Activated T-cell treated with anti-CD3 and anti-CD28 coated beads, Interleukin-2, amount 50 U/mL, for 1 hour (primary cell): ENCODE results near the gene CPSF3.

Source experiments
- DNase-seq: peaks from one replicate; pipeline ENCODE4 v3.0.0-alpha.2; 2020

Gene CPSF3

GRCh38 chr2:9422321-9423099 lies 944 bp upstream of the CPSF3 start:
- DNase-seq: peak; percentile 59

DNA sequence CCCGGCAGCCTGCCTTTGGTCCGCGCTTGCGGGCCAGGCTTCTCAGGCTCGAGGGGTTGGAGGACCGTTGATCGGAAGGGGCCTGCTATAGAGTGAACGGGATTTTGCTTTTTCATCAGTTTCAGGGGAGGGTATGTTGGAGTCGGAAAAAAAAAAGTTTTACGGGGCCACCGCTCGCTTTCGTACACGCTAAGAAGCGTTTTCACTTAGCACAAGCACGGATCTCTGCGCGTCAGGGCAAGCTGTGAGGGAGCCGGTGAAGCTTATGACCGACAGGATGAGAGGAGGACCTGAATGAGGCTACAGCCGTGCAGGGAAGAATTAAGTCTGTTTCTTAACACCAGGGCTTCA lies 443 bp downstream of the CPSF3 start:
- no peak for DNase-seq

- no peak for DNase-seq
Observed at GRCh38 chr2:9424447-9425164, 1.2 kb downstream of the CPSF3 start.

DNA sequence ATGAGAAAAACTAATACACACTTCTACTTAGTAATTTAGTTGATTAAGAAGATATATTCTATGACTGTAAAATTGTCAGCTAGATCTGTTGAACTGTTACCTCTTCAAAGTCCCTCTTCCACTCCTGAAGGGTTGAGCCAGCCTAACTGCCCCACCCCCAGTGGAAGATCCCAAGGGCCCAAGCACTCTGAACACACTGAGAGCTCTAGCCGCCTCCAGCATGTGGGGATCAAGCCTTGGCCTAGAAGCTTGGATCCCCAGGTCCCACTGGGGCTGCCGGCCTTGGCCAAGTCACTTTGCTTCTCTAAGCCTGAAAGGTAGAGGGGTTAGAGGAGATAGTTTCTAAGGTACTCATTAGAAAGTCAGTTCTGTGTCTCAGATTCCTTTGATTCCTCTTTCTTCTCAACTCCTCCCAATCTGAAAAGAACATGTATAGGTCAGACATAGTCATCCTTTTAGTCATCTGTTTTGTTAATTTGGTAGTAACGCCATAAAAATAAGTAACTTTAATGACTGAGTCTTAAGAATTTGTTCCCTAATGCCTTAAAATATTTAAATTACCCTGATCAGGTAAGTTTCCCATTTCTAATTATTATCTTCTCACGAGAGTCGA lies 5.6 kb downstream of the CPSF3 start:
- DNase-seq: no peak

DNA sequence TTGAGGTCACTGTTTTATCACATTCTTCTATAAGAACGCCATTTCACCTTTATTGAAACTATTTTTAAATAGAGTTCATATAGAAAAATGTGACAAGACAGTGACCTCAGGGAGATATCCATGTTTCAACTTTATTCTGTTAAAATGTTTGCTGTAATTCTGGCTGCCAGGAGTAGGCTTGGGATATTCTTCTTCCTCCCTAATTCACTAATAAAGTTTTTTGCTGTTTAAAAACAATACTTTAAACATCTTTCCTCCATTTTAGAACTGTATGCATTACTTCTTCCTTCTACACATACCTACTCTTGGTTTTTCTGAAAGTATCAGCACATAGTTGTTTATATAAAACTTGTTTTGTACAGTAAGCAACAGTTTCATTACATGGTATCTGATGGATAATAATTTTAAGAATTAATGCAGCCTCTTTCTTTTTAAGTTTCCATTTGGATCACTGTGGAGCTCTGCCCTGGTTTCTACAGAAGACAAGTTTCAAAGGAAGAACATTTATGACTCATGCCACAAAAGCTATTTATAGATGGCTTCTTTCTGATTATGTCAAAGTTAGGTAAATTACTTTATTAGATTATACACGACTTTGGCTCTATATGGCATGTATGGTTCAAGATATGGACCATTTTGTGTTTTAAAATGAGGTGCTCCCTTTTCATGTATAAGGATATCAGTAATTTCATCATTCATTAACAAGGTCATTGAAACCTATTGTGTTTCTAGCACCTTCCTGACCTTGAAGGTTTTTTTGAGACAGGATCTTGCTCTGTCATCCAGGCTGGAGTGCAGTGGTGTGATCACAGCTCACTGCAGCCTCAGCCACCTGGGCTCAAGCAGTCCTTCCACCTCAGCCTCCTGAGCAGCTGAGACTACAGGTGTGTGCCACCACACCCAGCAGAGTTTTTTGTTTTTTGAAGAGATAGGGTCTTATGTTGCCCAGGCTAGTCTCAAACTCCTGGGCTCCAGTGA lies 7.2 kb downstream of the CPSF3 start:
- DNase-seq: no peak

DNA sequence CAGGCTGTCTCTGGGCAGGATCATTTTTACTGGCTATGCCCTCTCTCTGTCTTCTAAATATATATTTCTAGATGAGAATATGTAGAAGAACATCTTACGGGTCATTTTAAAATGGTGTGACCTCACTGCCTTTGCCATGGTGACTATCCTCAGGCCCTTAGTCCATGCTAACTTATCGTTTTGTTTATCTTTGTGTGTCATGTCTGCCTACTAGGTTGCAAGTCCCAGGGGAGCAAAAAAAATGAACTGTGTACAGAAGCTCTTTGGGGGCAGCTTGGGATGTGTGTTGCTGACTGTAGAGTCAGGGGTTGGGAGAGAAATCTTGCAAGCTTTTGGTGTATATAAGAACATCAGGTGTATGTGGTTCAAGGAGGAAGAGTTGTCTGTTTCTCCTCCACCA lies 11.0 kb downstream of the CPSF3 start:
- no peak for DNase-seq

- no peak for DNase-seq
Observed at GRCh38 chr2:9439536-9439935, 16.1 kb downstream of the CPSF3 start.

GRCh38 chr2:9440058-9440727 lies 16.7 kb downstream of the CPSF3 start:
- no peak for DNase-seq

DNA sequence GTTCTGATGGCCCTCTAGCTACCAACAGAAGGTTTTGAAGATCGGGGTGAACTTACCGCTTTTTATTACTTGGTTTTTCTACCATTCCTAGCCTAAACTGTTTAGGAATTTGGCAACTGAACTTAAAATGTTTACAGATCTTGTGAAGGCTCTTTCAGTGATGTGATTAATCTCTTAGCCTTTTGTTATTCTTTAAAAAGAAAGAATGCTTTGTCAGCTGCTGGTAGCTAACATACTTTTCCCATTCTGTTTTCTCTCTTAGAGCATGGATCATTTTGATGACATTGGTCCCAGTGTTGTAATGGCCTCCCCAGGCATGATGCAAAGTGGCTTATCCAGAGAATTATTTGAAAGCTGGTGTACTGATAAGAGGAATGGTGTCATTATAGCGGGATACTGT lies 18.1 kb downstream of the CPSF3 start:
- DNase-seq: no peak

DNA sequence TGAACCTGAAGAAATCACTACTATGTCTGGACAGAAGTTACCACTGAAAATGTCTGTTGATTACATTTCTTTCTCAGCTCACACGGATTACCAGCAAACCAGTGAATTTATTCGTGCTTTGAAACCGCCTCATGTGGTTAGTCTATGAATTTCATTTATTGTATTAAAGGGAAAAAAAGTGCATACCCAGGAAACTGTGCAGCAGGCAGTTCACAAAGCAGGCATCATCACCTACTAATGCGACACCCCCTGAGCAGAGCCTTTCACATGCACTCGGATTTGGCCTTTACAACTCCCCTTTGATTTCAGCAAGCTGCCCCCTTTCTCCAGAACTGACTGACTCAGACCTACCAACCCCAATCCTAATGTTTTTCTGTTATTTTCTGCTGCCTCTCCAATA lies 20.1 kb downstream of the CPSF3 start:
- DNase-seq: no peak

DNA sequence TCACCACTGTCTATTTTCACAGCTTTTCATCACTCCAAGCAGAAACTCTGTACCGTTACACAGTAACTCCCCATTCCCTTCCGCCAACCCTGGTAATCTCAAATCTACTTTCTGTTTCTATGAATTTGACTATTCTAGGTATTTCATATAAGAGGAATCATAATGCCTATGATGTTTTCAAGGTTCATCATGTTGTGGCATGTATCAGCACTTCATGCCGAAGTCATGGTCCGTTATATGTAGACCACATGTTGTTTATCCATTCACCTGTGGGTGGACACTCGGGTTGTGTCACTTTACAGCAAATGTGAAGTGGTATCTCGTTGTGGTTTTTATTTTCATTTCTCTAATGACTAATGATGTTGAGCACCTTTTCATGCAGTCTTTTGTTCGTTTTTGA lies 21.6 kb downstream of the CPSF3 start:
- DNase-seq: no peak

GRCh38 chr2:9451231-9451630 lies 27.8 kb downstream of the CPSF3 start:
- no peak for DNase-seq

DNA sequence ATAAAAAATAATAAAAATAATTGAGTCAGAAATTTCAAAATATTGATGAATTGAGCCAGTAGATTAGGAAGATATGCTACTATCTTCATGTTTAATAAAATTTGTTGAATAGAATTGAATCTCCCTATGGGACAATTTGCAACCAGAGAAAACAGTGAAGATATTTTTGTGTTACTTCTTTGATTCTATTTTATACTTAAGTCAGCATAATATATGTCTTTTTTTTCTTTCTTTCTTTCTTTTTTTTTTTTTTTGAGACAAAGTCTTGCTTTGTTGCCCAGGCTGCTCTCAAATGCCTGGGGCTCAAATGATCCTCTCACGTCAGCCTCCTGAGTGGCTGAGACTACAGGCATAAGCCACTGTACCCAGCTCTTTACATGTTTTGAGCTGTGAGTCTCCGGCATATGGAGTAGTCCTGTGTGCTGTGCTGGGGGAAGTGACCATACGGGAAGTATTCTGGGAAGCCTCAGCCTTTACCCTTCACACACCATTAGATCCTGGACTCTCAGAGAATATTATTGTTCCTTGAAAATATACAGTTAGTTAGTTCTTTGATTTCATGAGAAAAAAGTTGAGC lies 37.1 kb downstream of the CPSF3 start:
- DNase-seq: no peak

DNA sequence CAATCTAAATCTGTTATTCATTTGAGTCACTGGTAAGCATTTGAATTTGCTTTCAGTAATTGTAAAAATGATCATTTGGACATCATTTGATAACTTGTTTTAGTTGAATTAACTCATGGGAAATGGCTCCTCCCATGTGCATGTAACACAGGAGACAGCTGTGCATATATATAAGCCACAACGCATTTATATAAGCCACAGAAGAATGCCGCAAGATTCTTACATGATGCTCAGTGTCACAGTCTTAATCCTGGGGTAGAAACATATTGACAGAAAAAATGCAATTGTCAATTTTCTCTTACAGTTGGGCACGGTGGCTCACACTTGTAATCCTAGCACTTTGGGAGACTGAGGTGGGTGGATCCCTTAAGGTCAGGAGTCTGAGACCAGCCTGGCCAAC lies 37.6 kb downstream of the CPSF3 start:
- DNase-seq: no peak

- no peak for DNase-seq
Observed at GRCh38 chr2:9462313-9462712, 38.9 kb downstream of the CPSF3 start.

DNA sequence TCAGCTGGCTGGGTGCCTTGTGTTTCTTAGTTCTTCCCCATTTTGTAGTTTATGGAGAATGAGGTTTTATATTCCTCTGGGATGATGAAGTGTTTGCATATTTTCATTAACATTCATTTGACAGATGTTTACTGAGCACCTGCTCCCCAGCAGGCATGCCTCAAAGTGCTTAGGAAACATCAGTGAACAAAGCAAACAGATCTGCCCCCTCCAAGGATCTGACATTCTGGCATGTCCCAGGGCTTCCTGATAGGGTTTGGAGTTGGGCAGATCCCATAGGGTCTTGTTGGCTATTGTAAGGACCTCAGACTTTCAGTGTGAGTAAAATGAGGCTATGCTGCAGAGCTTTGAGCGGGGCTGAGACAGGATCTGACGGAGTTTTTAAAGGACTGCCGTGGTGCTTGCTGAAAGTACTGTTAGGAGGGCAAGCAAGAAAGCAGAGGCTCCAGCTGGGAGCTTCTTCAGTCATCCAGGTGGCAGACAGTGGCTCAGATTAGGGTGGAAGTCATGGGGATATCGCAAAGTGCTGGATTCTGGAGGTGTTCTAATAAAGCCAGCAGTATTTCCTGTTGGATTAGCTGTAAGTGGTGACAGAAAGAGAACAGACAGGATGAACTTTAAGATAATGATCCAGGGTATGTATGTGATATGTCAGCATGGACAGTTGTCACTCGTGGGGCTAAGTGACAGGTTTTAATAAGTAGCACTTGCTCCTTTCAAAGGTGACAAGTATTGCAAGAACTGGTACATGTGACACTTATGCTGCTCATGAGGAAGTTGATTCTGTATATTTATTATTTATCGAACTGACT lies 39.6 kb downstream of the CPSF3 start:
- no peak for DNase-seq

DNA sequence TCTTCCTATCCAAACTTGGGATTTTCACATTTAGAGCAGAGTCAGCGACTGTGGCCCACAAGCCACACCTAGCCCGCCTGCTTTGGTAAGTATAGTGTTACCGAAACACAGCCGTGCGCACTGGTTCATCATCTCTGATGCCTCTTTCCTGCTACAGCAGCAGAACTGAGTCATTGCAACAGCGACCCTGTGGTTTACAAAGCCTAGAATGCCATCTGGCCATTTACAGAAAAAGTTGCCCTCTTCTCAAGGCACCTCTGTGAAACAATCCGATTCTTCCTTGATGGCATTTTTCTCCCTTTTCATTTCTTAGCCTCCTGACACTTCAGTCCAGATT lies 40.2 kb downstream of the CPSF3 start:
- no peak for DNase-seq

DNA sequence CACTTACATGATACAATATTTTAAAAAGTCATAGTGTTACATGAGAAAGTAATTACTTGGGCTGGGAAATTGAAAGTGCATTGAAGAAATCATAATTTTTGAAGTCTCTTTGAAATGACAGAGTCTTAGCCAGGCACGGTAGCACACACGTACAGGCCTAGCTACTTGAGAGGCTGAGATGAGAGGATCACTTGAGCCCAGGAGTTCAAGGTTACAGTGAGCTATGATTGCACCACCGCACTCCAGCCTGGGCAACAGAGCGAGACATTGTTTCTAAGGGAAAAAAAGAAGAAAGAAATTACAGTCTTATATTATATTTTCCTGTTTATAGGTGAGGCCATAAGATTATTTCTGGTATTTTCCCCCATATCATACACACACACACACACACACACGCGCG lies 41.7 kb downstream of the CPSF3 start:
- DNase-seq: no peak

DNA sequence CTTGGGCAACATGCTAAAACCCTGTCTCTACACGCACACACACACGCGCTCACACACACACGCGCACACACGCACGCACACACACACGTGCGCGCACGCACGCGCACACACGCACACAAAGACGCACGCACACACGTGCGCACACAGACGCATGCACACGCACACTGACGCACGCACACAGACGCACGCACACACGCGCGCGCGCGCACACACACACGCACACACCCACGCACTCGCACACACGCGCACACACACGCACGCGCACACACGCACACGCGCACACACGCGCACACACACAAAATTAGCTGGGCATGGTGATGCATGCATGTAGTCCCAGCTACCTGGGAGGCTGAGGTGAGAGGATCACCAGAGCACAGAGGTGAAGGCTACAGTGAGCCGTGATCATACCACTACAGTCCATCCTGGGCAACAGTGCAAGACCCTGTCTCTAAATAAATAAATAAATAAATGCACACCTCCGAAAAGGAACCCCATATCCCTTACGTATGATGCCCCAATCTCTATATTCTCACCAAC lies 42.8 kb downstream of the CPSF3 start:
- no peak for DNase-seq

- DNase-seq: no peak
Observed at GRCh38 chr2:9467687-9468086, 44.2 kb downstream of the CPSF3 start.

DNA sequence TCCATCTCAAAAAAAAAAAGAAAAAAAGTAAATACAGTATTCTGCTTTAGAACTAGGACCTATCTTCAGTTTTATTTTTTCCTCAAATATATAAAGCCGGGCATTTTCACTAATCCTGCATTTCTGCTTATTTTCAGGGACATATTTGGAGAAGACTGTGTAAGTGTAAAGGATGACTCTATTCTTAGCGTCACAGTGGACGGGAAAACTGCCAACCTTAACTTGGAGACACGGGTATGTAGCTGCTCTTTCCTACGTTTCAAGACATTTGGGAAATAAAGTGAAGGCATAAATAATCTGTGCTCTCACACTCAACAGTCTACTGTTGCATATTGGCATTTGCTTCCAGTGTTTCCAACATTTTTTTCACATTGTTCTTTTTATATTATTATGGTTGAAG lies 47.8 kb downstream of the CPSF3 start:
- no peak for DNase-seq
